GM12874 (cell line): ENCODE results near the gene CDH15.

ENCODE experiments used
- CTCF ChIP-seq: IDR thresholded peaks from 2 replicates; pipeline ENCODE4 v1.5.1; 2011; ENCODE audit warnings: low read depth, mild to moderate bottlenecking, control low read depth, low read length, moderate library complexity; ENCODE audit not compliant: insufficient read depth

The CDH15 gene

GRCh38 chr16:89155184-89155679 is 16.3 kb upstream of the CDH15 start:
- no peak for TF ChIP-seq CTCF

DNA sequence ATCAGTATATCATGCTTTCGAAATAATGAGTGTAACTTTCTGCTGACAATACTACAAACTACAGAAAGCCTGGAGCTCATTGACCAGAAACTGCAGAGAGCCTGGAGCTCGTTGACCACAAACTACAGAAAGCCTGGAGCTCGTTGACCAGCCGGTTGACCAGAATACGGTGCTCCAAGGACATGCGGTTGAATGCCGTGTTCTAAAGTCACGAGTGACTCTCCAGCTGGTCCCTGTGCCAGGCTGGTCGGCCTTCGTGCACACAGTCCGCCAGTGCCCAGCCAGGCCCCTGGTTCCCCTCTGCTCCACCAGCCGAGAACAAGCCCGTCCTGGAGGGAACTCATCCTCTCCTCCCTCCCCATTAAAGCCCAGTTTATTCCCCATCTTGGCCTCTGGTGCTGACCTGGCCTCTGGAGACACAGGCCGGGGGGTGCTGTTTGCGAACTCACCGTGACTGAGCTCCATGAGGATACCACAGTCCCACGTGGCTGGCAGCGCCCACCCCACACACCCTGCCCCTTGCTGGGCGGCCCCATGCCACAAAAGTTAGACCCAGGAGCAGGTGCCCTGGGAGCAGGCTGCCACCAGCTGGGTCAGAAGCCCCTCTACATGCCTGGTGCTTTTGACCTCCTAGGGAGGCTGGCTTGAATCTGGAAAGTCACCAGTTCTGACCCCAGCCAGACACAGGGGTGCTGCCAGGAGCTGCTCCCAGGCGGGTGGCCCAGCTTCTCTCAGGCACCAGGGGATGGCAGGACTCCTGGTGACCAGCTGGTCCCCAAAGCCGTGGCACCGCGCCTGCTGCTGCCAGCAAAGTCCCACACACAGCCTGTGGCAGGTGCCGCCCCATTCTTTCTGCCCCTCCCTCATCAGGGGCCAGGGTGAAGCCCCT is 15.5 kb upstream of the CDH15 start:
- no peak for TF ChIP-seq CTCF

GRCh38 chr16:89156740-89157645 is 14.6 kb upstream of the CDH15 start:
- TF ChIP-seq CTCF = no peak

GRCh38 chr16:89157778-89158177 is 13.8 kb upstream of the CDH15 start:
- no peak for TF ChIP-seq CTCF

- no peak for TF ChIP-seq CTCF
Observed at GRCh38 chr16:89159066-89159849, 12.3 kb upstream of the CDH15 start.

- TF ChIP-seq CTCF = no peak
Observed at GRCh38 chr16:89159850-89160354, 11.6 kb upstream of the CDH15 start.
